ENCODE measurements around the gene AGAP2. TPM values are rescaled to one million over a fixed set of nuclear protein-coding genes. Genes with fewer than 3 reads are reported as not detected.

The AGAP2 gene
- total and polyA plus RNA-seq, 2 donors (not counting 1 experiment from before 2014, with no cell fraction given) = 22.2 to 27.0 TPM

DNA sequence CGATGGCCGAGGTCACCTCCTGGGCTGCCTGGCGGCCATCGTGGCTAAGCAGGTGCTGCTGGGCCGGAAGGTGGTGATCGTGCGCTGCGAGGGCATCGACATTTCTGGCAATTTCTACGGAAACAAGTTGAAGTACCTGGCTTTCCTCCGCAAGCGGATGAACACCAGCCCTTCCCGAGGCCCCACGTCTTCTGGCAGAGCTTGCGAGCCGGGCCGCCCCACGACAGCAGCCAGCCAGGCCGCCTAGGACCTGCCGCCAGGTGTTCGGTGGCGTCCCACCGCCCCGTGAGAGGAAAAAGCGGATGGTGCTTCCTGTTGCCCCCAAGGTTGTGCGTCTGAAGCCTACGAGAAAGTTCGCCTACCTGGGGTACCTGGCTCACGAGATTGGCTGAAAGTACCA, 63.9 kb downstream of the AGAP2 start:
- Histone ChIP-seq H3K4me2 (replicated peaks; ENCODE audit: low read depth, low read length, poor library complexity, severe bottlenecking) (no peak overlapping the region), H3K36me3 (replicated peaks in 1 of 2; ENCODE audit: control extremely low read depth in 1 of 2, control insufficient read depth in 1 of 2, extremely low read depth in 1 of 2, insufficient read depth in 2 of 2, low read length in 1 of 2) (no peaks in the 10 kb centered on the region), H3K27me3 (replicated peaks in 1 of 4; ENCODE audit: control extremely low read depth in 1 of 4, control insufficient read depth in 3 of 4, insufficient read depth in 4 of 4, low read length in 3 of 4) (peaks cover 0 to 4% (median 1%) of the 10 kb centered on the region in 4 experiments), H3K79me2 (ENCODE audit: control insufficient read depth, insufficient read depth, low read length) (no peaks in the 10 kb centered on the region), H3K9me3 (ENCODE audit: control extremely low read depth in 1 of 3, control insufficient read depth in 2 of 3, insufficient read depth in 1 of 3, low read length in 2 of 3) (no peaks in the 10 kb centered on the region), H3K9ac (ENCODE audit: low read length) (no peak overlapping the region), H3K4me1 (ENCODE audit: control insufficient read depth in 2 of 2, insufficient read depth in 2 of 2, low read length in 2 of 2) (no peaks in the 10 kb centered on the region), H4K20me1 (ENCODE audit: control insufficient read depth, insufficient read depth, low read length, poor library complexity, severe bottlenecking) (no peaks in the 10 kb centered on the region), H2AFZ (ENCODE audit: insufficient read depth, low read depth, low read length, poor library complexity, severe bottlenecking) (no peak overlapping the region), H3K4me3 (ENCODE audit: control extremely low read depth in 1 of 5, extremely low read depth in 1 of 5, insufficient read depth in 1 of 5, low read depth in 2 of 5, low read length in 4 of 5) (no peak overlapping the region), H3K27ac (ENCODE audit: low read length in 2 of 2) (no peak overlapping the region)
- Mint-ChIP-seq H3K27ac (no peak overlapping the region), H3K4me3 (no peak overlapping the region), H3K9me3 (ENCODE audit: insufficient read depth) (no peaks in the 10 kb centered on the region), H3K27me3 (peaks cover 18% of the 10 kb centered on the region), H3K4me1 (no peaks in the 10 kb centered on the region)
- 92% methylated on average over 29 of the region's 29 CpGs for WGBS (ENCODE audit: insufficient coverage)
- ChIA-PET POLR2A (no interaction called here), CTCF (no interaction called here)
- TF ChIP-seq CTCF (IDR thresholded peaks at IDR 0.05) = no peak
- no peak for TF ChIP-seq EZH2 (IDR thresholded peaks at IDR 0.05; ENCODE audit: borderline replicate concordance, insufficient read depth, low read depth, low read length, poor library complexity, severe bottlenecking)
- no peak for DNase-seq
- ATAC-seq (ENCODE audit: low read depth) = no peak
- intact Hi-C loops (cut with micrococcal nuclease) = no loop called here

Other genes with a start within 250 kb of the AGAP2 start
- gene DDIT3, start 218.2 kb downstream of the AGAP2 start, total RNA-seq = 35.6 and 39.5 TPM in 2 replicates
- gene DDIT3, start 218.2 kb downstream of the AGAP2 start, polyA plus RNA-seq = 159 and 306 TPM in 2 replicates
- 121 TPM in 2 replicates for gene MBD6, start 215.9 kb downstream of the AGAP2 start, total RNA-seq
- 22.8 and 39.4 TPM in 2 replicates for gene MBD6, start 215.9 kb downstream of the AGAP2 start, polyA plus RNA-seq
- gene DCTN2, start 191.6 kb downstream of the AGAP2 start, total RNA-seq = 94.3 and 97.6 TPM in 2 replicates
- 59.4 and 74.4 TPM in 2 replicates for gene DCTN2, start 191.6 kb downstream of the AGAP2 start, polyA plus RNA-seq
- gene KIF5A, start 188.7 kb downstream of the AGAP2 start, total RNA-seq = 0.56 and 0.67 TPM in 2 replicates
- gene KIF5A, start 188.7 kb downstream of the AGAP2 start, polyA plus RNA-seq = 0.09 and 0.14 TPM in 2 replicates
- 20.1 and 24.7 TPM in 2 replicates for gene PIP4K2C, start 147.6 kb downstream of the AGAP2 start, total RNA-seq
- 21.3 and 21.7 TPM in 2 replicates for gene PIP4K2C, start 147.6 kb downstream of the AGAP2 start, polyA plus RNA-seq
- 3.5 and 4.0 TPM in 2 replicates for gene DTX3, start 133.9 kb downstream of the AGAP2 start, total RNA-seq
- 7.3 and 9.0 TPM in 2 replicates for gene DTX3, start 133.9 kb downstream of the AGAP2 start, polyA plus RNA-seq
- gene ARHGEF25, start 127.3 kb downstream of the AGAP2 start, total RNA-seq = 0.15 TPM in 1 of 2 replicates, not detected in the other
- gene ARHGEF25, start 127.3 kb downstream of the AGAP2 start, polyA plus RNA-seq = 0.12 TPM in 2 replicates
- gene B4GALNT1, start 105.5 kb downstream of the AGAP2 start, total RNA-seq = 0.22 TPM in 1 of 2 replicates, not detected in the other
- 0.04 and 0.12 TPM in 2 replicates for gene B4GALNT1, start 105.5 kb downstream of the AGAP2 start, polyA plus RNA-seq
- gene OS9, start 44.6 kb downstream of the AGAP2 start, total RNA-seq = 182 and 200 TPM in 2 replicates
- gene OS9, start 44.6 kb downstream of the AGAP2 start, polyA plus RNA-seq = 234 and 294 TPM in 2 replicates
- 29.6 and 33.5 TPM in 2 replicates for gene TSPAN31, start 6.3 kb upstream of the AGAP2 start, total RNA-seq
- 24.0 and 26.8 TPM in 2 replicates for gene TSPAN31, start 6.3 kb upstream of the AGAP2 start, polyA plus RNA-seq
- gene CDK4, start 13.6 kb upstream of the AGAP2 start, total RNA-seq = 43.1 and 44.6 TPM in 2 replicates
- gene CDK4, start 13.6 kb upstream of the AGAP2 start, polyA plus RNA-seq = 21.5 and 34.8 TPM in 2 replicates
- gene MARCHF9, start 16.4 kb upstream of the AGAP2 start, total RNA-seq = 81.4 and 83.1 TPM in 2 replicates
- gene MARCHF9, start 16.4 kb upstream of the AGAP2 start, polyA plus RNA-seq = 120 and 128 TPM in 2 replicates
- gene CYP27B1, start 28.3 kb upstream of the AGAP2 start, total RNA-seq = 0.79 and 1.1 TPM in 2 replicates
- 0.66 and 2.1 TPM in 2 replicates for gene CYP27B1, start 28.3 kb upstream of the AGAP2 start, polyA plus RNA-seq
- gene METTL1, start 33.4 kb upstream of the AGAP2 start, total RNA-seq = 8.5 and 9.2 TPM in 2 replicates
- 9.1 and 9.6 TPM in 2 replicates for gene METTL1, start 33.4 kb upstream of the AGAP2 start, polyA plus RNA-seq
- gene EEF1AKMT3, start 33.9 kb upstream of the AGAP2 start, total RNA-seq = 1.3 and 2.6 TPM in 2 replicates
- 0.89 and 1.0 TPM in 2 replicates for gene EEF1AKMT3, start 33.9 kb upstream of the AGAP2 start, polyA plus RNA-seq
- 20.6 and 20.9 TPM in 2 replicates for gene TSFM, start 44.0 kb upstream of the AGAP2 start, total RNA-seq
- 3.9 and 5.6 TPM in 2 replicates for gene TSFM, start 44.0 kb upstream of the AGAP2 start, polyA plus RNA-seq
- 5.3 and 6.9 TPM in 2 replicates for gene AVIL, start 80.0 kb upstream of the AGAP2 start, total RNA-seq
- 3.4 and 3.5 TPM in 2 replicates for gene AVIL, start 80.0 kb upstream of the AGAP2 start, polyA plus RNA-seq
- 203 and 209 TPM in 2 replicates for gene CTDSP2, start 108.0 kb upstream of the AGAP2 start, total RNA-seq
- 77.1 and 99.1 TPM in 2 replicates for gene CTDSP2, start 108.0 kb upstream of the AGAP2 start, polyA plus RNA-seq
- 6.2 and 6.5 TPM in 2 replicates for gene ATP23, start 202.8 kb upstream of the AGAP2 start, total RNA-seq
- gene ATP23, start 202.8 kb upstream of the AGAP2 start, polyA plus RNA-seq = 6.9 and 16.3 TPM in 2 replicates